HCT116 (cell line): ENCODE measurements around the gene ALKBH4. TPM values are rescaled to one million over a fixed set of nuclear protein-coding genes. Genes with fewer than 3 reads are reported as not detected.

Source experiments
- ATAC-seq: fragments of 200-7000 bp; cut with Tn5 transposase; 2 replicates; pipeline ENCODE4 v1.9.1; 2020; ENCODE audit warnings: mild to moderate bottlenecking, moderate library complexity
- BruUV-seq: library from RNA; stranded (reverse); fragments of 400-500 nt; replicated peaks from 2 replicates; lab custom pipeline; 2021; lab: Mats Ljungman, UMichigan
- CTCF ChIA-PET: fragments of 300-600 bp; sonication (Branson Sonifier 250); formaldehyde crosslinking; loops from one replicate; lab custom pipeline; 2021; ENCODE audit warnings: antibody characterized with exemption; lab: Charles Lee
- POLR2A ChIA-PET: fragments of 300-600, 350-600 bp; sonication (Branson Sonifier 250); formaldehyde crosslinking; loops from one replicate; lab custom pipeline; 2021; ENCODE audit warnings: antibody characterized with exemption; lab: Charles Lee
- RAD21 ChIA-PET, 2 experiments: fragments of 300-600 bp; sonication (Branson Sonifier 250); formaldehyde crosslinking; loops; one replicate each; lab custom pipeline; 2023; ENCODE audit warnings: low total read pairs in 2 of 2; ENCODE audit not compliant: uncharacterized antibody in 2 of 2, unreplicated experiment in 2 of 2, low non-redundant PET in 1 of 2; lab: Charles Lee
- DNase-seq: peaks from one replicate; pipeline ENCODE4 v3.0.0-alpha.2; 2010; ENCODE audit warnings: low read depth, low spot score
- H2AFZ ChIP-seq: fragments of 200-600 bp; shearing (Covaris generic), sonication (generic); 2 replicates; pipeline ENCODE4 v1.6.1; 2017; ENCODE audit warnings: low read depth, mixed run types, mixed read lengths, antibody characterized with exemption, low read length; ENCODE audit not compliant: poor library complexity, severe bottlenecking
- H3K27ac ChIP-seq: 2 replicates; pipeline ENCODE4 v1.5.1; 2012; ENCODE audit warnings: low read depth, low read length
- H3K27me3 ChIP-seq: fragments of 200-600 bp; sonication (generic); 2 replicates; pipeline ENCODE4 v1.6.1; 2016; ENCODE audit warnings: mixed run types, low read length, mixed read lengths; ENCODE audit not compliant: insufficient read depth
- H3K36me3 ChIP-seq, 2 experiments: fragments of 200-500 bp in 1 of 2; fragments of 200-600 bp in 1 of 2; sonication (Bioruptor generic) in 1 of 2; sonication (generic) in 1 of 2; 2 replicates each; pipeline versions ENCODE4 v1.5.1 to v1.6.1; 2014 to 2016; ENCODE audit warnings: low read length in 2 of 2, inconsistent platforms in 1 of 2, mixed read lengths in 1 of 2, mixed run types in 1 of 2; ENCODE audit not compliant: insufficient read depth in 2 of 2, control insufficient read depth in 1 of 2
- H3K4me1 ChIP-seq, 2 experiments: fragments of 200-600 bp in 1 of 2; sonication (generic) in 1 of 2; 2 replicates each; pipeline versions ENCODE4 v1.5.1 to v1.6.1; 2012 to 2017; ENCODE audit warnings: low read length in 2 of 2, inconsistent platforms in 1 of 2, mild to moderate bottlenecking in 1 of 2, mixed read lengths in 1 of 2, mixed run types in 1 of 2, moderate library complexity in 1 of 2; ENCODE audit not compliant: insufficient read depth in 2 of 2, control insufficient read depth in 1 of 2
- H3K4me2 ChIP-seq: fragments of 200-600 bp; sonication (generic); 2 replicates; pipeline ENCODE4 v1.6.1; 2017; ENCODE audit warnings: mixed run types, low read length, mixed read lengths
- H3K4me3 ChIP-seq, 2 experiments: fragments of 200-600 bp in 1 of 2; sonication (generic) in 1 of 2; replicated peaks in 1 of 2; 2 replicates each; pipeline ENCODE4 v1.5.1; 2011 to 2016; ENCODE audit warnings: low read length in 2 of 2, control low read depth in 1 of 2, low read depth in 1 of 2, mild to moderate bottlenecking in 1 of 2, mixed read lengths in 1 of 2, mixed run types in 1 of 2
- H3K79me2 ChIP-seq: fragments of 200-600 bp; sonication (generic); 2 replicates; pipeline ENCODE4 v1.6.1; 2017; ENCODE audit warnings: mild to moderate bottlenecking, mixed run types, low read length, moderate library complexity, mixed read lengths; ENCODE audit not compliant: insufficient read depth
- H3K9ac ChIP-seq: fragments of 200-600 bp; sonication (generic); 2 replicates; pipeline ENCODE4 v1.6.1; 2016; ENCODE audit warnings: low read length, mixed read lengths
- H3K9me2 ChIP-seq: fragments of 200-600 bp; sonication (generic), shearing (Covaris generic); 2 replicates; pipeline ENCODE4 v1.6.1; 2017; ENCODE audit warnings: mixed run types, mild to moderate bottlenecking, moderate library complexity; ENCODE audit not compliant: insufficient read depth
- H3K9me3 ChIP-seq, 2 experiments: fragments of 200-500 bp in 1 of 2; fragments of 200-600 bp in 1 of 2; sonication (Bioruptor generic) in 1 of 2; sonication (generic) in 1 of 2; 2 replicates each; pipeline ENCODE4 v1.6.1; 2014 to 2017; ENCODE audit warnings: low read length in 2 of 2, mixed read lengths in 2 of 2, inconsistent platforms in 1 of 2, low read depth in 1 of 2, mild to moderate bottlenecking in 1 of 2, mixed run types in 1 of 2, moderate library complexity in 1 of 2; ENCODE audit not compliant: control insufficient read depth in 1 of 2, insufficient read depth in 1 of 2
- H4K20me1 ChIP-seq: fragments of 200-600 bp; sonication (generic), shearing (Covaris generic); 2 replicates; pipeline ENCODE4 v1.6.1; 2017; ENCODE audit warnings: mixed run types, mild to moderate bottlenecking, moderate library complexity; ENCODE audit not compliant: insufficient read depth
- CBX3 ChIP-seq: IDR thresholded peaks from 2 replicates; pipeline ENCODE4 v1.6.1; 2012; ENCODE audit warnings: low read depth
- CTCF ChIP-seq, 3 experiments: fragments of 200-600 bp in 1 of 3; sonication (generic) in 1 of 3; IDR thresholded peaks in 2 of 3; conservative IDR thresholded peaks in 1 of 3; 2 replicates each; pipeline ENCODE4 v1.5.1; 2012 to 2017; ENCODE audit warnings: low read depth in 2 of 3, low read length in 2 of 3, antibody characterized with exemption in 1 of 3, borderline replicate concordance in 1 of 3, control low read depth in 1 of 3, mild to moderate bottlenecking in 1 of 3, mixed read lengths in 1 of 3, mixed run types in 1 of 3, moderate library complexity in 1 of 3; ENCODE audit not compliant: insufficient read depth in 1 of 3
- ELF1 ChIP-seq: IDR thresholded peaks from 2 replicates; pipeline ENCODE4 v1.6.1; 2012; ENCODE audit warnings: low read depth, borderline replicate concordance
- EZH2 ChIP-seq: fragments of 200-600 bp; sonication (generic); IDR thresholded peaks from 2 replicates; pipeline ENCODE4 v1.6.1; 2017; ENCODE audit warnings: antibody characterized with exemption, mixed run types
- EZH2phosphoT487 ChIP-seq: fragments of 200-600 bp; IDR thresholded peaks from 2 replicates; pipeline ENCODE4 v1.6.1; 2018; ENCODE audit warnings: antibody characterized with exemption, borderline replicate concordance
- FOSL1 ChIP-seq: IDR thresholded peaks from 2 replicates; pipeline ENCODE4 v1.6.1; 2012; ENCODE audit warnings: low read depth
- JUND ChIP-seq: IDR thresholded peaks from 2 replicates; pipeline ENCODE4 v1.6.1; 2012
- POLR2A ChIP-seq: IDR thresholded peaks from 2 replicates; pipeline ENCODE4 v1.7.0; 2011; ENCODE audit warnings: borderline replicate concordance; ENCODE audit not compliant: insufficient read depth, insufficient read length; ENCODE audit errors: extremely low read depth
- SP1 ChIP-seq: IDR thresholded peaks from 2 replicates; pipeline ENCODE4 v1.6.1; 2012; ENCODE audit warnings: low read depth
- SRF ChIP-seq: IDR thresholded peaks from 2 replicates; pipeline ENCODE4 v1.6.1; 2012; ENCODE audit warnings: low read depth
- TCF7L2 ChIP-seq: IDR thresholded peaks from 2 replicates; pipeline ENCODE4 v1.7.0; 2011; ENCODE audit warnings: borderline replicate concordance, inconsistent platforms; ENCODE audit not compliant: insufficient read depth, insufficient read length; ENCODE audit errors: extremely low read depth
- YY1 ChIP-seq: IDR thresholded peaks from 2 replicates; pipeline ENCODE4 v1.6.1; 2011; ENCODE audit warnings: low read length, low read depth, moderate library complexity, mild to moderate bottlenecking; ENCODE audit not compliant: insufficient replicate concordance; ENCODE audit errors: extremely low read depth
- ZBTB33 ChIP-seq: IDR thresholded peaks from 2 replicates; pipeline ENCODE4 v1.6.1; 2011; ENCODE audit warnings: mild to moderate bottlenecking, low read length, moderate library complexity; ENCODE audit not compliant: insufficient replicate concordance; ENCODE audit errors: extremely low read depth
- ZFX ChIP-seq: fragments of 450-650 bp; IDR thresholded peaks from 2 replicates; pipeline ENCODE4 v1.6.1; 2017
- ZNF274 ChIP-seq: fragments of 200-500 bp; sonication (Bioruptor generic); IDR thresholded peaks from 2 replicates; pipeline ENCODE4 v1.6.1; 2014; ENCODE audit warnings: mild to moderate bottlenecking, low read depth, low read length, inconsistent platforms
- intact Hi-C: fragments of 100-400 bp; cut with micrococcal nuclease; formaldehyde crosslinking; loops from 2 replicates; pipeline ENCODE4 v1.10.0; 2022
- total RNA-seq: library from RNA; stranded (reverse); gene quantifications from one replicate; pipeline ENCODE4 v1.2.1, GENCODE V29; 2021; ENCODE audit not compliant: unreplicated experiment
- TF ChIP-seq, protein P1 (sequence below): IDR thresholded peaks from 2 replicates; pipeline ENCODE4 v1.6.1; 2012; ENCODE audit warnings: low read depth
- TF ChIP-seq, protein P2 (sequence below): IDR thresholded peaks from 2 replicates; pipeline ENCODE4 v1.6.1; 2012
- TF ChIP-seq, protein P3 (sequence below): IDR thresholded peaks from 2 replicates; pipeline ENCODE4 v1.6.1; 2012

Gene ALKBH4
- total RNA-seq, 1 experiment from 2014 or later, result 14.9 TPM

GRCh38 chr7:102468478-102469350, 4.1 kb upstream of the ALKBH4 start:
- DNase-seq, result no peak
- ChIA-PET POLR2A (no interaction called here), CTCF (no interaction called here), RAD21 (no interaction called here)
- Histone ChIP-seq H3K9ac (no peak overlapping the region), H4K20me1 (no peaks in the 10 kb centered on the region), H3K9me3 (no peaks in the 10 kb centered on the region), H3K36me3 (no peaks in the 10 kb centered on the region; a peak in 2 of 4 replicates), H3K4me1 (peaks cover 2 to 13% of the 10 kb centered on the region in 2 experiments; a peak in 2 of 4 replicates), H3K4me2 (no peak overlapping the region), H3K4me3 (no peak overlapping the region), H2AFZ (no peak overlapping the region), H3K27ac (no peak overlapping the region), H3K27me3 (no peaks in the 10 kb centered on the region), H3K79me2 (peaks cover 17% of the 10 kb centered on the region), H3K9me2 (no peaks in the 10 kb centered on the region)
- TF ChIP-seq CBX3, result no peak
- TF ChIP-seq ELF1, result no peak
- no peak for TF ChIP-seq EZH2phosphoT487
- TF ChIP-seq, protein P1, sequence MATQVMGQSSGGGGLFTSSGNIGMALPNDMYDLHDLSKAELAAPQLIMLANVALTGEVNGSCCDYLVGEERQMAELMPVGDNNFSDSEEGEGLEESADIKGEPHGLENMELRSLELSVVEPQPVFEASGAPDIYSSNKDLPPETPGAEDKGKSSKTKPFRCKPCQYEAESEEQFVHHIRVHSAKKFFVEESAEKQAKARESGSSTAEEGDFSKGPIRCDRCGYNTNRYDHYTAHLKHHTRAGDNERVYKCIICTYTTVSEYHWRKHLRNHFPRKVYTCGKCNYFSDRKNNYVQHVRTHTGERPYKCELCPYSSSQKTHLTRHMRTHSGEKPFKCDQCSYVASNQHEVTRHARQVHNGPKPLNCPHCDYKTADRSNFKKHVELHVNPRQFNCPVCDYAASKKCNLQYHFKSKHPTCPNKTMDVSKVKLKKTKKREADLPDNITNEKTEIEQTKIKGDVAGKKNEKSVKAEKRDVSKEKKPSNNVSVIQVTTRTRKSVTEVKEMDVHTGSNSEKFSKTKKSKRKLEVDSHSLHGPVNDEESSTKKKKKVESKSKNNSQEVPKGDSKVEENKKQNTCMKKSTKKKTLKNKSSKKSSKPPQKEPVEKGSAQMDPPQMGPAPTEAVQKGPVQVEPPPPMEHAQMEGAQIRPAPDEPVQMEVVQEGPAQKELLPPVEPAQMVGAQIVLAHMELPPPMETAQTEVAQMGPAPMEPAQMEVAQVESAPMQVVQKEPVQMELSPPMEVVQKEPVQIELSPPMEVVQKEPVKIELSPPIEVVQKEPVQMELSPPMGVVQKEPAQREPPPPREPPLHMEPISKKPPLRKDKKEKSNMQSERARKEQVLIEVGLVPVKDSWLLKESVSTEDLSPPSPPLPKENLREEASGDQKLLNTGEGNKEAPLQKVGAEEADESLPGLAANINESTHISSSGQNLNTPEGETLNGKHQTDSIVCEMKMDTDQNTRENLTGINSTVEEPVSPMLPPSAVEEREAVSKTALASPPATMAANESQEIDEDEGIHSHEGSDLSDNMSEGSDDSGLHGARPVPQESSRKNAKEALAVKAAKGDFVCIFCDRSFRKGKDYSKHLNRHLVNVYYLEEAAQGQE, result no peak
- TF ChIP-seq ZBTB33, result no peak
- no peak for TF ChIP-seq SP1
- no peak for TF ChIP-seq TCF7L2
- no peak for TF ChIP-seq POLR2A
- TF ChIP-seq ZNF274, result no peak
- TF ChIP-seq, protein P2, sequence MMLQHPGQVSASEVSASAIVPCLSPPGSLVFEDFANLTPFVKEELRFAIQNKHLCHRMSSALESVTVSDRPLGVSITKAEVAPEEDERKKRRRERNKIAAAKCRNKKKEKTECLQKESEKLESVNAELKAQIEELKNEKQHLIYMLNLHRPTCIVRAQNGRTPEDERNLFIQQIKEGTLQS, result no peak
- no peak for TF ChIP-seq CTCF (IDR thresholded peaks at IDR 0.05 in 2 of 3, conservative IDR thresholded peaks at IDR 0.05 in 1 of 3; ENCODE audit: borderline replicate concordance in 1 of 3, insufficient read depth in 1 of 3, low read depth in 2 of 3, low read length in 2 of 3)
- no peak for TF ChIP-seq SRF
- TF ChIP-seq, protein P3, sequence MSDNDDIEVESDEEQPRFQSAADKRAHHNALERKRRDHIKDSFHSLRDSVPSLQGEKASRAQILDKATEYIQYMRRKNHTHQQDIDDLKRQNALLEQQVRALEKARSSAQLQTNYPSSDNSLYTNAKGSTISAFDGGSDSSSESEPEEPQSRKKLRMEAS, result no peak
- TF ChIP-seq JUND, result no peak
- no peak for TF ChIP-seq EZH2
- TF ChIP-seq FOSL1, result no peak
- TF ChIP-seq ZFX, result no peak
- TF ChIP-seq YY1, result no peak
- intact Hi-C loops, result no loop called here
- ATAC-seq, result no peak
- BruUV-seq, result no TSS peak
